HL-60 (cell line): ENCODE data around the gene PLA2G4D.

Source experiments
- DNase-seq, 2 experiments: peaks; one replicate each; pipeline ENCODE4 v3.0.0-alpha.2; 2010 to 2020; ENCODE audit warnings: low read depth in 1 of 2, low spot score in 1 of 2
- H3K27ac ChIP-seq: fragments of 250-450 bp; sonication (Bioruptor Pico); replicated peaks from 2 replicates; pipeline ENCODE4 v1.5.1; 2020; ENCODE audit warnings: mild to moderate bottlenecking, moderate library complexity
- H3K27me3 ChIP-seq: fragments of 250-450 bp; sonication (Bioruptor Pico); 2 replicates; pipeline ENCODE4 v1.5.1; 2021; ENCODE audit warnings: mild to moderate bottlenecking, moderate library complexity; ENCODE audit not compliant: insufficient read depth, poor library complexity, severe bottlenecking
- H3K4me3 ChIP-seq: replicated peaks from 2 replicates; pipeline ENCODE4 v1.5.1; 2011; ENCODE audit warnings: mild to moderate bottlenecking, control low read depth, low read length; ENCODE audit not compliant: insufficient read depth
- CTCF ChIP-seq: IDR thresholded peaks from one replicate; pipeline ENCODE4 v1.5.1; 2011; ENCODE audit warnings: low read length, control low read depth, inconsistent platforms; ENCODE audit not compliant: insufficient read depth
- GABPA ChIP-seq: IDR thresholded peaks from 2 replicates; pipeline ENCODE4 v1.6.1; 2012; ENCODE audit warnings: low read depth
- POLR2AphosphoS5 ChIP-seq: IDR thresholded peaks from 2 replicates; pipeline ENCODE4 v1.6.1; 2012; ENCODE audit warnings: low read depth
- REST ChIP-seq: IDR thresholded peaks from 2 replicates; pipeline ENCODE4 v1.6.1; 2012; ENCODE audit warnings: low read depth; ENCODE audit not compliant: insufficient replicate concordance
- SPI1 ChIP-seq: IDR thresholded peaks from 2 replicates; pipeline ENCODE4 v1.6.1; 2012; ENCODE audit warnings: low read depth, mild to moderate bottlenecking, borderline replicate concordance

The PLA2G4D gene

GRCh38 chr15:42073418-42073817 is 20.9 kb downstream of the PLA2G4D start:
- no peak for DNase-seq
- Histone ChIP-seq H3K27ac (no peak overlapping the region), H3K4me3 (no peak overlapping the region), H3K27me3 (no peaks in the 10 kb centered on the region)
- TF ChIP-seq REST (no peak), SPI1 (no peak)

- Histone ChIP-seq H3K27me3 (no peaks in the 10 kb centered on the region), H3K27ac (no peak overlapping the region), H3K4me3 (no peak overlapping the region)
- TF ChIP-seq CTCF, result no peak
- TF ChIP-seq POLR2AphosphoS5, result no peak
- no peak for TF ChIP-seq GABPA
- no peak for TF ChIP-seq REST
- no peak for TF ChIP-seq SPI1
- DNase-seq, result no peak
Observed at GRCh38 chr15:42072141-42072685, 22.1 kb downstream of the PLA2G4D start.

DNA sequence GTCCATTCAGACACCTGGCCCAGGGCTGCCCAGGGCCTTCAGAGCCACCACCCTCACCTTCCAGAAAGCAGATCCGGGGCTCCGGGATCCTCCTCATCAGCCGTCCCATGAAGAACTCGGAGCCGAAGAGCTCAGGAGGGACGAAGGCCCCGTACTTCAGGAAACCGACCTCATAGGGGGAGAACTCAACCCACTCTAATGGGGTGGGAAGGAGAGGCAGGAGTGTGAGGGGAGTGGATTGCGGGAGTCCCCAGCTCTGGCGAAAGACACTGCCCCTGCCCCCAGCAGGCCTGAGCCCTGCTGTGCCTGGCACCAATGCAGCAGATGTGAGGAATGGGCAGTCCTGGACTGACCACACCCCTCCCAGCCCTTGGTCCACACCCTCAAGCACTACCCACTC is 22.6 kb downstream of the PLA2G4D start:
- Histone ChIP-seq H3K27me3 (no peaks in the 10 kb centered on the region), H3K27ac (no peak overlapping the region), H3K4me3 (no peak overlapping the region)
- no peak for DNase-seq
- no peak for TF ChIP-seq CTCF
- TF ChIP-seq POLR2AphosphoS5, result no peak
- no peak for TF ChIP-seq SPI1
- no peak for TF ChIP-seq GABPA
- TF ChIP-seq REST, result no peak
